Activated naive CD8-positive, alpha-beta T cell treated with anti-CD3 and anti-CD28 coated beads, Interleukin-2, amount 10 ng/mL, durations not matched to agents 7 days and 5 days (primary cell): ENCODE data around the gene SKIDA1. TPM values are rescaled to one million over a fixed set of nuclear protein-coding genes. Genes with fewer than 3 reads are reported as not detected.
A peak's percentile ranks its signal among the peaks of the same experiment; 100 is the strongest.

Experiments
- ATAC-seq: fragments of 150-1000 bp; cut with Tn5 transposase; one replicate; pipeline ENCODE4 v1.10.0; 2021; ENCODE audit warnings: low read depth, moderate library complexity
- POLR2A ChIA-PET: fragments of 350-600 bp; sonication (Branson Sonifier 250); formaldehyde crosslinking; loops from one replicate; lab custom pipeline; 2021; ENCODE audit warnings: antibody characterized with exemption; lab: Charles Lee
- DNase-seq: peaks from one replicate; pipeline ENCODE4 v3.0.0; 2021
- H3K27ac Mint-ChIP-seq: one replicate; pipeline ENCODE4 v1.8.0; 2022; ENCODE audit warnings: mild to moderate bottlenecking, mixed read lengths
- H3K27me3 Mint-ChIP-seq: one replicate; pipeline ENCODE4 v1.8.0; 2022; ENCODE audit warnings: mild to moderate bottlenecking, moderate library complexity, mixed read lengths
- H3K36me3 Mint-ChIP-seq: one replicate; pipeline ENCODE4 v1.8.0; 2021; ENCODE audit warnings: mild to moderate bottlenecking, mixed read lengths
- H3K4me1 Mint-ChIP-seq: one replicate; pipeline ENCODE4 v1.8.0; 2021; ENCODE audit warnings: mixed read lengths
- H3K4me3 Mint-ChIP-seq: one replicate; pipeline ENCODE4 v1.8.0; 2022; ENCODE audit warnings: mild to moderate bottlenecking, moderate library complexity, mixed read lengths
- H3K9me3 Mint-ChIP-seq: one replicate; pipeline ENCODE4 v1.8.0; 2021; ENCODE audit warnings: mixed read lengths
- total RNA-seq, 2 experiments: library from RNA; stranded (reverse); gene quantifications; one replicate each; pipeline ENCODE4 v1.2.3, GENCODE V29; 2021

The SKIDA1 gene
- total RNA-seq, 2 experiments from 2014 or later: 0.09 to 0.58 TPM

DNA sequence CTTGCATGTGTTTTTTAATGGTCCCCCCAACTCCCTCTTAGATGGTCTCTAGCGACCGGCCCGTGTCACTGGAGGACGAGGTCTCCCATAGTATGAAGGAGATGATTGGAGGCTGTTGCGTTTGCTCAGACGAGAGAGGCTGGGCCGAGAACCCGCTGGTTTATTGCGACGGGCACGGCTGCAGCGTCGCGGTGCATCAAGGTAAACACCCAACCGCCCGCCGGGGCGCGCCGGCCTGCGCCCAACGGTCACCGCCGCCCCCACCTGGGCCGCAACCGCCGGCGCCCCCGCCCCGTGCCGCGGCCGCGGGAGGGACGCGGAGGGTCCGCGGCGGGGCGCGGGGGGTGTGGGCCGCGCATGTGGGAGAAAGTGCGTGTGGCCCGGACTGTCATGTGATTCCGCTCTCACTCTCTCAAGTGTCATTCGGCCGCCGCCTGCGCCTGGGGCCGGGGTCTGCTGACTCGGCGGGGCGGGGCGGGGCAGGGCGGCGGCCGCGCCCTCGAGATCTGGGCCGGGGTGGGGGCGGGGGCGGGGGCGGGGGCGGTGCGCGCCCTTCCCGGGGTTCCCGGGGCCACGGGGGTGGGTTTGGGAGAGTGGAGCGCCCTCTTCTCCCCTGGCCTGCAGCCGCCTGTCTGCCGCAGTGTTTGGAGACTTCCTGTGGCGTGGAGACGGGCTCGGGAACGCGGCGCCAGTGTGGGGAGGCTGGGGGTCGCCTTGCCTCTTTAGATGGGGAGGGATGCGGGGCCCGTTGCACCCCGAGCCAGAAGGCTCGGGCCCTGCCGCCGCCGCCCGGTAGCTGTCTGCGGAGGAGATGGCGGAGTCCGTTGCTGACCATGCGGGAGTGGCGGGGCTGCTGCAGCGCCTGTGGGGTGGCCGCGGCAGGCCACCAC, 9.4 kb upstream of the SKIDA1 start:
- H3K27ac Mint-ChIP-seq: peak overlapping the region; percentile 80
- peak overlapping the region; percentile 84 for H3K4me3 Mint-ChIP-seq
- peak; percentile 30 for ATAC-seq
- POLR2A ChIA-PET: no interaction called here
- peaks cover 16% of the 10 kb centered on the region for H3K4me1 Mint-ChIP-seq
- H3K36me3 Mint-ChIP-seq: peaks cover 11% of the 10 kb centered on the region
- H3K9me3 Mint-ChIP-seq: no peaks in the 10 kb centered on the region
- peaks cover 7% of the 10 kb centered on the region for H3K27me3 Mint-ChIP-seq
- DNase-seq: peak; percentile 67

DNA sequence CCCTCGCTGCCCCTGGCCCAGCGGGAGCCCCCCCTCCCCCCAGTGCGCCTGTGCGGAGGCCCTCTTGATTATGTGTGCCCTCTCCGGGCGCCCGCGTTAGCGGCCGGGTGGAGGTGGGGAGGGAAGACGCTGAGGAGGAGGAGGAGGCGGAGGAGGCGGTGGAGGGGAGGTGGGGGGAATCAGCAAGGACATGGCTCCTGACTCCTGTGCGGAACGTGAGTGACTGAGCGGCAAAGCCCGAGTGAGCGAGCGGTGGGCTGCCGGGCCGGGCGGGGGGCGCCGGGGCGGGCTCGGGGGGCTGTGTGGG, 8.8 kb upstream of the SKIDA1 start:
- no peaks in the 10 kb centered on the region for H3K9me3 Mint-ChIP-seq
- no peak for ATAC-seq
- peaks cover 9% of the 10 kb centered on the region for H3K36me3 Mint-ChIP-seq
- POLR2A ChIA-PET: interaction anchor here (1.4 to 1.7 kb wide), 2 partner anchors 38 to 91 kb away, joined by 3 to 4 read pairs; no protein-coding TSS in a partner anchor
- H3K4me3 Mint-ChIP-seq: peak overlapping the region; percentile 84
- H3K27ac Mint-ChIP-seq: peak overlapping the region; percentile 80
- no peak for DNase-seq
- H3K4me1 Mint-ChIP-seq: peaks cover 16% of the 10 kb centered on the region
- H3K27me3 Mint-ChIP-seq: peaks cover 12% of the 10 kb centered on the region

GRCh38 chr10:21533467-21534279, 8.2 kb upstream of the SKIDA1 start, which contains the start of gene MLLT10:
Gene MLLT10 (plus strand): TSS chr10:21534232. CDS start chr10:21534645, 413 bp downstream.
- Mint-ChIP-seq H3K36me3 (peaks cover 7% of the 10 kb centered on the region), H3K4me3 (peak within 1 kb of the TSS; percentile 98)
- POLR2A ChIA-PET: interaction anchor here (1.4 to 1.7 kb wide), 2 partner anchors 37 to 92 kb away, joined by 3 to 4 read pairs; no protein-coding TSS in a partner anchor

GRCh38 chr10:21532694-21533466, 7.4 kb upstream of the SKIDA1 start:
- ATAC-seq: no peak
- H3K36me3 Mint-ChIP-seq: peaks cover 5% of the 10 kb centered on the region

More at GRCh38 chr10:21533467-21534279, 8.2 kb upstream of the SKIDA1 start, which contains the start of gene MLLT10:
- Mint-ChIP-seq H3K27ac (peak within 1 kb of the TSS; percentile 96), H3K9me3 (no peaks in the 10 kb centered on the region), H3K27me3 (peaks cover 18% of the 10 kb centered on the region), H3K4me1 (peaks cover 16% of the 10 kb centered on the region)
- peak; percentile 97 for DNase-seq
- ATAC-seq: peak; percentile 92

DNA sequence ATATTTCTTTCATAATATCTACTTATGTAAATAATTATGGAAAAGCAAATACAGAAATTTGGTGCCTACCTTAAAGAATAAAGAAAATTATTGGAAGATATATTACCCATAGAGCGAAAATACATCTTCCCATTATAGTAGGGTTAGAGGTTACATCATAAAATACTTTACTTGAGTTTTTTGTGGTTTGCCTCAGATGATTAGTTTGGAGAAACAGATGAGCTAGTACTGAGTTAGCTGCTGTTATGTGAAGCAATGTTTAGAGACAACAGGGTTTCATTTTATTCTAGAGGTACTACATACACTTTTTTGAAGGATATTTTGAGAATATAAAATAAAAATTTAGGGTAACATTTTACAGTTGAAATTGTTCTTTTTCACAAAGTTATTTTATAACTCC, 5.7 kb upstream of the SKIDA1 start:
- H3K27ac Mint-ChIP-seq: no peak overlapping the region
- DNase-seq (no peak), ATAC-seq (no peak)
- peaks cover 24% of the 10 kb centered on the region for H3K4me1 Mint-ChIP-seq
- H3K27me3 Mint-ChIP-seq: peaks cover 35% of the 10 kb centered on the region
- no peaks in the 10 kb centered on the region for H3K9me3 Mint-ChIP-seq
- no peak overlapping the region for H3K4me3 Mint-ChIP-seq
- H3K36me3 Mint-ChIP-seq: peaks cover 2% of the 10 kb centered on the region
- POLR2A ChIA-PET: no interaction called here

More at GRCh38 chr10:21532694-21533466, 7.4 kb upstream of the SKIDA1 start:
- peaks cover 19% of the 10 kb centered on the region for H3K4me1 Mint-ChIP-seq
- peak overlapping the region; percentile 98 for H3K4me3 Mint-ChIP-seq
- H3K27me3 Mint-ChIP-seq: peaks cover 26% of the 10 kb centered on the region
- H3K27ac Mint-ChIP-seq: peak overlapping the region; percentile 96
- H3K9me3 Mint-ChIP-seq: no peaks in the 10 kb centered on the region
- POLR2A ChIA-PET: interaction anchor here (1.4 to 1.7 kb wide), 2 partner anchors 36 to 93 kb away, joined by 3 to 4 read pairs; no protein-coding TSS in a partner anchor
- no peak for DNase-seq

DNA sequence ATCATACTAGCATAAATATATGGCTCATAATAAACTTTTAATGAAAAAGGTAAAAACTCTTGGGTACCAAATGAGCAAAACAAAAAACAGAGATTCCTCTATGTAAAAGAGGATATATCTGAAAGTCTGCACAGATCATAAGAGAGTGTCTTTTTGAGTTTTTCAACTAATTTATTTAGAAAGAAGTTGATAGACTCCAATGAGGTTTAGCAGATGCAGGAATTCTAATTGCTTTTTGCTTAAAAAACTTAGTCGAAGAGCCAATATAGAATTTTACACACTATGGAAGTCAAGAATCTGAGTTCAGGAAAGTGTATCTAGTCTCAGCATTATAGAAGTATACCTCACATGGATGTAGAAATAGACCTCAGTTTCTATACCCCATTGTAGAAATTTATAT, 5.2 kb upstream of the SKIDA1 start:
- peaks cover 35% of the 10 kb centered on the region for H3K27me3 Mint-ChIP-seq
- no peaks in the 10 kb centered on the region for H3K9me3 Mint-ChIP-seq
- DNase-seq (no peak), ATAC-seq (no peak)
- POLR2A ChIA-PET: no interaction called here
- H3K36me3 Mint-ChIP-seq: peaks cover 2% of the 10 kb centered on the region
- no peak overlapping the region for H3K4me3 Mint-ChIP-seq
- no peak overlapping the region for H3K27ac Mint-ChIP-seq
- peaks cover 24% of the 10 kb centered on the region for H3K4me1 Mint-ChIP-seq

- POLR2A ChIA-PET: interaction anchor here (0.6 kb wide), 1 partner anchor 73 kb away, joined by 3 read pairs; no protein-coding TSS in a partner anchor
- H3K4me3 Mint-ChIP-seq: no peak overlapping the region
- no peaks in the 10 kb centered on the region for H3K9me3 Mint-ChIP-seq
- ATAC-seq: no peak
- H3K27ac Mint-ChIP-seq: no peak overlapping the region
- H3K4me1 Mint-ChIP-seq: peaks cover 24% of the 10 kb centered on the region
- DNase-seq: no peak
- no peaks in the 10 kb centered on the region for H3K36me3 Mint-ChIP-seq
- H3K27me3 Mint-ChIP-seq: peaks cover 37% of the 10 kb centered on the region
Observed at GRCh38 chr10:21530168-21530567, 4.7 kb upstream of the SKIDA1 start.

GRCh38 chr10:21529032-21529910, 3.8 kb upstream of the SKIDA1 start:
- POLR2A ChIA-PET: interaction anchor here (0.6 kb wide), 1 partner anchor 74 kb away, joined by 3 read pairs; no protein-coding TSS in a partner anchor
- DNase-seq: no peak
- H3K36me3 Mint-ChIP-seq: no peaks in the 10 kb centered on the region
- no peak overlapping the region for H3K27ac Mint-ChIP-seq
- no peak for ATAC-seq
- H3K4me3 Mint-ChIP-seq: no peak overlapping the region
- no peaks in the 10 kb centered on the region for H3K9me3 Mint-ChIP-seq
- H3K27me3 Mint-ChIP-seq: peaks cover 44% of the 10 kb centered on the region
- peaks cover 32% of the 10 kb centered on the region for H3K4me1 Mint-ChIP-seq

DNA sequence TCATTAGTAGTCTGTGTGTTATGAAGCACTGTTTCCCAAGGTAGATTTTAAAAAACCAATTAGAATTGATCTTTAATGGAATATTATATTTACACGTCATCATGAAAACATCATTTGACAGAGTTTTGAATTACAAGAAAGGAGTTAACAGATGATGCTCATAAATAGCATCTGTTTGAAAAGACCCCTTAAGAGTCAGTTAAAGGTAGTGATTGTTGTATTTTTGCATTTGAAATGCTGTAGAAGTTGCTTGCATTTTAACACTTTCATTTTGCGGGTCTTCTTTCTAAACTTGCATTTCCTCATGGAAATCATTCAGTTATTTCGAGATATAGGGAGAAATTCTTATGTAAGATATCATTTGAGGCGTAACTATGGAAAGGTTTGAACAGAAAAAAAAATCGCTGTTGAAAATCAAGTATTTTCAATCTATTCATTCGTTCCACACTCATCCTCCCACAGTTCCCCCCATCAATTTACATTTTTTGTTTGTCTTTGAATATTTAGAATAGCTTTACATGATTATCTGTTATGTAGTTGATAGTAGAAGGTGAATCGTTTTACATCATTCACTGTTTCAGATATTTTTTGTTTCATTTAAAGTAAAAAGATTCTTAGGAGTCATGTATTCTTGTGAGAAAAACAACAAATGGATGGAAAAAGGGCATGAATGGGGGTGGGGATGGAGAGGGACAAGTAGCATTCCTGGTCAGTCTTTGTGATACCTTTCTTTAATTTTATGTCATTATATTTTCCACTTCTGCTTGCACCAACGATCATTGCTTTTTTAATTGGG, 3.0 kb upstream of the SKIDA1 start:
- H3K36me3 Mint-ChIP-seq: no peaks in the 10 kb centered on the region
- peaks cover 30% of the 10 kb centered on the region for H3K4me1 Mint-ChIP-seq
- H3K4me3 Mint-ChIP-seq: no peak overlapping the region
- no peak overlapping the region for H3K27ac Mint-ChIP-seq
- no peaks in the 10 kb centered on the region for H3K9me3 Mint-ChIP-seq
- POLR2A ChIA-PET: no interaction called here
- DNase-seq (no peak), ATAC-seq (no peak)
- peaks cover 49% of the 10 kb centered on the region for H3K27me3 Mint-ChIP-seq

DNA sequence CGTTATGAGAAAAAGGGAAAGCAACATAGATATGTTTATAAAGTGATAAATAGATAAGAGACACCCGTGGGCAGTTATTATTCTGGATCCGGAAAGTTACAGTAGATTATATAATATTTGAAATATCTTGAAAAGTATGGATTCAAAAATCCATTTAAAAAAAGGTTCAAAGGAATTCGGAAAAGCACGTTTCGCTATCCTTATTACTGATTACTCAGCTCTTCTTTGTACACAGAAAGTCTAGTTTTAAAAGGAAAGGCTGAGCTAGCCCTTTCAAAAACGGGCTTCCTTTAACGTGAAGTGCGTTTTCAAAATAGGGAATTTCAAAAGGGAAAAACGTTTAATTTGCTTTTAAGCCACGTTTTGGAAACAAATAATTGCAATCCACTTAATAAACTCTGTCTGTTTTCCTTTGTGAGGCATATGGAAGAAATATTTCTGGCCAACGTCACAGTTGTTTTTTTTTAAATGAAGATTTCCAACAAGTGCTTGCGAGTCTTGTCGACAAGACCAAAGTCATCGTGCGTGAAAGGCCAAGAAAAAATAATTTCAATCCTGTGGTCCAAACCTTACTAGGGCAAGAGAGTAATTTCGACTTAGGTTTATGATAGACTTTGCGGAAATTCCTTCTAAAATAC, 2.2 kb upstream of the SKIDA1 start:
- Mint-ChIP-seq H3K9me3 (no peaks in the 10 kb centered on the region), H3K4me1 (peaks cover 24% of the 10 kb centered on the region), H3K4me3 (peak overlapping the region; percentile 73), H3K27ac (no peak overlapping the region), H3K27me3 (peaks cover 53% of the 10 kb centered on the region), H3K36me3 (no peaks in the 10 kb centered on the region)
- ATAC-seq (no peak), DNase-seq (no peak)
- POLR2A ChIA-PET: interaction anchor here (0.7 kb wide), 1 partner anchor 9 kb away, joined by 4 read pairs; no protein-coding TSS in a partner anchor
